Skeletal muscle tissue (tissue), 4 donors: Measurements from ENCODE around the gene RBP3. TPM values are rescaled to one million over a fixed set of nuclear protein-coding genes. Genes with fewer than 3 reads are reported as not detected.

Source experiments
- H3K27ac ChIP-seq: one replicate; pipeline ENCODE4 v1.7.0; 2013; ENCODE audit warnings: mild to moderate bottlenecking, low read depth, low read length, inconsistent platforms
- H3K27me3 ChIP-seq, 3 donors: one replicate each; pipeline ENCODE4 v1.7.0; 2013; ENCODE audit warnings: low read length in 3 of 3; ENCODE audit not compliant: control insufficient read depth in 3 of 3, insufficient read depth in 3 of 3
- H3K36me3 ChIP-seq, 3 donors: one replicate each; pipeline ENCODE4 v1.7.0; 2013; ENCODE audit warnings: low read length in 3 of 3; ENCODE audit not compliant: control insufficient read depth in 3 of 3, insufficient read depth in 3 of 3
- H3K4me1 ChIP-seq, 3 donors: one replicate each; pipeline ENCODE4 v1.7.0; 2013; ENCODE audit warnings: low read length in 3 of 3, mild to moderate bottlenecking in 3 of 3; ENCODE audit not compliant: control insufficient read depth in 3 of 3, insufficient read depth in 3 of 3
- H3K4me3 ChIP-seq, 3 donors: one replicate each; pipeline ENCODE4 v1.7.0; 2013; ENCODE audit warnings: low read length in 3 of 3
- H3K9ac ChIP-seq, 3 donors: one replicate each; pipeline ENCODE4 v1.7.0; 2013; ENCODE audit warnings: low read length in 3 of 3, mild to moderate bottlenecking in 3 of 3, moderate library complexity in 2 of 3, low read depth in 1 of 3
- H3K9me3 ChIP-seq, 3 donors: one replicate each; pipeline ENCODE4 v1.7.0; 2013; ENCODE audit warnings: low read length in 3 of 3; ENCODE audit not compliant: control insufficient read depth in 3 of 3
- total RNA-seq: library from RNA; depleted of rRNA; stranded (reverse); fragments of >200 nt; gene quantifications from one replicate; pipeline ENCODE4 v1.2.3, GENCODE V29; 2014
- donor health status: Osteomylitis.

The RBP3 gene
- total RNA-seq, 1 donor from 2014 or later = not detected

GRCh38 chr10:47404937-47405336, 56.8 kb downstream of the RBP3 start:
- Histone ChIP-seq H3K4me1 (peaks cover 9 to 22% (median 20%) of the 10 kb centered on the region in 3 donors), H3K9ac (no peak overlapping the region), H3K27ac (no peak overlapping the region), H3K36me3 (no peaks in the 10 kb centered on the region), H3K9me3 (no peaks in the 10 kb centered on the region), H3K4me3 (no peak overlapping the region), H3K27me3 (no peaks in the 10 kb centered on the region)

- Histone ChIP-seq H3K27me3 (no peaks in the 10 kb centered on the region), H3K36me3 (no peaks in the 10 kb centered on the region), H3K27ac (no peak overlapping the region), H3K9ac (no peak overlapping the region), H3K9me3 (no peaks in the 10 kb centered on the region), H3K4me1 (peaks cover 9 to 22% (median 20%) of the 10 kb centered on the region in 3 donors), H3K4me3 (no peak overlapping the region)
Observed at GRCh38 chr10:47405857-47406547, 57.8 kb downstream of the RBP3 start.

DNA sequence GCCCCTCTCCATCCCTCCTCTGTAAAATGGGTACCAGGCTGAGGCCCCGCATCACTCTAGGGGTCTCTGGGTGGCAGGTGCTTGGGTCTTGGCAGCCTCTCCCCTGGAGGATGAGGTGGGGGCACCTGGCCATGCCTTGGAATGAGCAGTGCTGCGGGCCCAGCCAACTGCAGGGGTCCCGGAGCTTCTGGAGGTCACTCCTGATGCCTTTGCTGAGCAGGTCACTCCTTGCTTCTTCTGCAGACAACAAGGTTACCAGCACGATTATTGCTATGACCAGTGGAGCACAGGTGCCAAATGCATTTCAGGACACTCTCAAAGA, 58.3 kb downstream of the RBP3 start:
- Histone ChIP-seq H3K4me1 (peaks cover 9 to 22% (median 20%) of the 10 kb centered on the region in 3 donors), H3K27me3 (no peaks in the 10 kb centered on the region), H3K36me3 (no peaks in the 10 kb centered on the region), H3K4me3 (no peak overlapping the region), H3K9me3 (no peaks in the 10 kb centered on the region), H3K27ac (no peak overlapping the region), H3K9ac (no peak overlapping the region)

DNA sequence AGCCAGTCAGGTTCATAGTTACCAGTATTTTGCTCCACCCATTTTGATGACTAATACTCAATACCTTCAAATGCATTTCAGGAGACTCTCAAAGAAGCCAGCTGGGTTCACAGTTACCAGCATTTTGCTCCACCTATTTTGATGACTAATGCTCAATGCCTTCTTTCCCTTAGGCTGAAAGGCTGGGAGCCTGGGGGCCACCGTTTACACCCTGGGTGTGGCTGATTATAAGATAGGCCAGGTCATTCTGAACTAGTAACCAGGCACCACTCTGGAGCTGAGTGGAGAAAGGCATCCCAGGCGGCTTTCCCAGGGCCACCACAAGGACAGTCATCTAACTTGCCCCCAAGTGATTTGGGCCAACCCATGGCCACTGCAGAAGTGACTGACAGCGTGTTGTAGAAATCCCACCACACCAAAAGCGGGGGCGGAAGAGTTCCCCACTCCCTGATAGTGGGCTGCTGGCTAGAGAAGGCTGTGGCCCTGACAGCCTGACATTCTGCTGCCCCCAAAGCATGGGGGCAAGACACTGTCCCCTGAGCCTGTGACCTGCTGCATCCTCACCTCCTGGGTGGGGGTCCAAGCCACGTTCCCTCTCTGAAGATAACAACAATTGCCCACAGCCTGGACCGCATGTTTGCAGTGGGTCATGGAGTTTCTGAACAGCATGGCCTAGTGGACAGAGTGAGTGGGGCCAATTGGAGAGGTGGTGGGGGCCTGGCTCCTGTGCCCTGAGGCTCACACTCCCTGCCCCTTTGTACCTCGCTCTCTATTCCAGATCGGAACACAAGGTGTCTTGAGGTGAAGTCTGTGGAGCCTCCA, 58.9 kb downstream of the RBP3 start:
- Histone ChIP-seq H3K4me3 (no peak overlapping the region), H3K9ac (no peak overlapping the region), H3K27me3 (no peaks in the 10 kb centered on the region), H3K4me1 (peaks cover 7 to 21% (median 18%) of the 10 kb centered on the region in 3 donors), H3K36me3 (no peaks in the 10 kb centered on the region), H3K9me3 (no peaks in the 10 kb centered on the region), H3K27ac (no peak overlapping the region)

Other genes starting within 250 kb of the RBP3 start
- 1.0 TPM for gene GDF10, start 48.2 kb upstream of the RBP3 start, total RNA-seq
- gene GDF2, start 25.9 kb upstream of the RBP3 start, total RNA-seq = not detected
- 1.6 TPM for gene ZNF488, start 35.9 kb downstream of the RBP3 start, total RNA-seq
- gene ANXA8, start 135.8 kb downstream of the RBP3 start, total RNA-seq = not detected
- not detected for gene FAM25G, start 143.3 kb downstream of the RBP3 start, total RNA-seq
- 1.0 TPM for gene AGAP9, start 175.3 kb downstream of the RBP3 start, total RNA-seq